ENCODE results near the gene FADD.
A peak's percentile ranks its signal among the peaks of the same experiment; 100 is the strongest.
"Not testable (repeated sequence)": the region's sequence is repeated elsewhere in the genome, so short reads cannot be mapped to it uniquely, and the experiment has no call there.

Gene FADD

DNA sequence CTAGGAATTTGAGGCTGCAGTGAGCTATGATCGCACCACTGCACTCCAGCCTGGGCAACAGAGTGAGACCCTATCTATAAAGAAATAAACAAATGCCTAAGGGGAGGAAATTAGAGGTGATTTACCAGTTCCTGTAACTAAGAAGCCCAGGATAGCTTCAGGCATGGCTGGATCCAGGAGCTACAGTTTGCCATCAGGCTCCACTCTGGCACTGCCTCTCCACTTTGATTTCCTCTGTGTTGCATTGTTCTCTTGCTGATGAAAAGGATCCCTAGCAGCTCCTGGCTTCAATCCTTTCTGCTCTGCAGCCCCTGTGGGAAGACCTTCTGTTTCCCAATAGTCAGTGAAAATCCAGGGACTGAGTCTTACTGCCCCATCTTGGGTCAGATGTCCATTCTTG is 20.1 kb upstream of the FADD start:
- DNase-seq = no peak

DNA sequence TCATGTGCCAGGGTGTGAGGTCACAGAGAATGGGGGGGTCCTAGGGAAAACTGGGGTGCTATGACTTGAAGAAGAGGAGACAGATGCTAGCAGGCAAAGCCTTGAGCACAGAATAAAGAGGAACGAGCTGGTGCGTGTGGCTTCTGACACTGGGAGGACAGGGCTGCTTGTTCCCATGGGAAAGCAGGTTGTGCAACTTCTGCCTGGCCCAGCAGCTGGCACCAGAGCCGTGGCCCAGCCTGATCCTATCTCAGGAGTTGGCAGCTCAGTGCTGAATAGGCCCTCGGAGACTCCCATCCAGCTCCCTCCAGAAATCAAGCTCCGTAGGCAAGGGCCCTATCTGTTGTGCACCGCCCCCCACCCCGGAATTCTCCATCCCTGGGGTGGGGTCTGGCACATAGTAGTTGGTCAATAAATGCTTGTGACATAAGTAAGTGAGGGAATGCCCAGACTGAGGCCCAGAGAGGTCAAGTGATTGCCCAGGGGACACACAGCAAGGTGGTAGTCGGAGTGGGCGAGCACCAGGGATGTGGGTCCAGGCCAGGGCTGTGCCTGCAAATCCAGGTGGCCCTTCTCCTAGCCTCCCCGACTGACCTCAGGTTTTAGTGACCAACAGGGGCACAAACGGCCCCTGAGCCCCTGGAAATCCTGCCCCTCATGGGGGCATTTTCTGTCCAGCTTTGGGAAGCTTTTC is 19.5 kb upstream of the FADD start:
- DNase-seq = no peak

DNA sequence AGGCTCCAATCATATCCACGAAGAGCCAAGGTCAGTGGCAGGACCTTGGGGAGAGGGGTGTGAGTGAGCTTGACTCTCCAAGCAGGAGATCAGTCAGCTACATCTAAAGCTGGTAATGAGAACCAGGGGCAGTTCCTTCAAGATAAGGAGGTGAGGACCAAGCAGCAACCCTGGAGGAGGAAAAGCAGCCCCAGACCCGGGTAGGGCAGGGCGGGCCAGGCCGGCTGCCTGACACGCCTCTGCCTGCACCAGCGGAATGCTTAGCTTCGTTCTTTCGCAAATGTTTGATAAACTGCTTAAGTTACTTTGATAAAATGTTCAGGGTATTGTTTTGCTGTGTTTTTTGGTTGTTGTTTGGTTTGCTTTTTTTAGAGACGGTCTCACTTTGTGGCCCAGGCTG is 18.7 kb upstream of the FADD start:
- DNase-seq = no peak

DNA sequence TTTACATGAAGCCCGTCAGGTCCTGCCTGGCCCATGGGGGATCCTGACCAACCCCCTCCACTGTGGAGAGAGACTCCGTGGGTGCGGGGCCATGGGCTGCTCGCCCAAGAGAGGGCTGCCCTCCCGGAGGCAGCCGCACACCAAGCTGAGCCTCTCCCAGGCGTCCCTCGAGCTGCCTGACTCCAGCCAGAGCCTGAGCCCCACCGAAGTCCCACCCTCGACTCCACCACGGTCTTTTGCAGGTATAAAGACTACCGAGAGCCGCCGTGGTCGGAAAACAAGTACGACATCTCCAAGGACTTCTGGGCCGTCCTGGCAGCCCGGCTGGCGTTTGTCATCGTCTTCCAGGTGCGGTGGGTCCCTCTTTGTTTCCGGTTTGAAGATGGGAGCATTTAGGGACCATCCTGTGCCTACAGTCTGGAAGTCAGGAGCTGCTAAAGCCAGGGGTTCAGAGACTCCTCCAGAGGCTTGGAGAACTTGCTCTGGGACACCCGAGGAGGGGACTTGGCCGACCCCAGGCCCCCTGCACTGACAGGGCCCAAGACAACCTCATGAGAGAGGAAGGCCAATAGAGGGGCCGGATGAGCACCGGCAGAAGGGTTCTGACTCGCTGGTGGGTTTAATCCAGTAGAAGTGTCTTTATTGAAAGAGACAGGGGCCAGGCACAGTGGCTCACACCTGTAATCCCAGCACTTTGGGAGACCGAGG is 17.6 kb upstream of the FADD start:
- DNase-seq = no peak

DNA sequence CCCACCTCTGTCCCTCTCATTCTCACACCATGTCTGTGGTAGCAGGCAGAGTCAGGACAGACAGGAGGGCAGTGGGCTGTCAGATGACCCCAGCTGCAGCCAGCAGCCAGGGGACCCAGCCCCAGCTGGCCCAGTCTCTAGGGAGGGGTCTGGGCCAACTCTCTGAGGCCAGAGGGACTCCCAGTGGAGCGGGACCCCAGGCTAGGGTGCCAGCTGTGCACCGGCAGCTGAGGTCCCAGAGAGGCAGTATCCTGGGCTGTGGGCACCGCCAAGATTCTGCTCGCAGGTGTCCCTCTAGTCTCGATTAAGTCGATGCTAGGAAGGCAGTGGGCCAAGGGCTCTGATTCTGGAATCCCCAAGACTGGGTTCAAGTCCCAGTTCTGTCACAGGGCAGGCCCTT is 16.7 kb upstream of the FADD start:
- DNase-seq = no peak

DNA sequence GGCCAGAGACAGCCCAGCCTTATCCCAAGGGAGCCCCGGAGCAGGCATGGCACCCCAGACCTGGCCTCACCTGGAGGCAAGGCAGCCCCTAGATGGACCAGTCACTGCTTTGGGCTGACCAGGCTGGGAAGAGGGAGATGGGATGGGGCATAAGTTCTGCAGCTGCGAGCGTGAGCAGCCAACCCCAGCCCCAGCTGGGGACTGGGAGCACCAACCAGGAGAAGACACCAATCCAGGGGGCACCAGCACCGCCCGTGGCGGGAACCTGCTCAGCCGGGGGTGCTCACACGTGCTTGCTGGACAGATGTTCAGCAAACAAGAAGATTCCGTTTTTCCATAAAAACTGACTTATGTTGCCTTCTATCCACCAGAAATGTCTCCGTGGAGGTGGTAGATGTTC is 16.2 kb upstream of the FADD start:
- DNase-seq = no peak

GRCh38 chr11:70187771-70188170 is 15.3 kb upstream of the FADD start:
- DNase-seq = no peak

DNA sequence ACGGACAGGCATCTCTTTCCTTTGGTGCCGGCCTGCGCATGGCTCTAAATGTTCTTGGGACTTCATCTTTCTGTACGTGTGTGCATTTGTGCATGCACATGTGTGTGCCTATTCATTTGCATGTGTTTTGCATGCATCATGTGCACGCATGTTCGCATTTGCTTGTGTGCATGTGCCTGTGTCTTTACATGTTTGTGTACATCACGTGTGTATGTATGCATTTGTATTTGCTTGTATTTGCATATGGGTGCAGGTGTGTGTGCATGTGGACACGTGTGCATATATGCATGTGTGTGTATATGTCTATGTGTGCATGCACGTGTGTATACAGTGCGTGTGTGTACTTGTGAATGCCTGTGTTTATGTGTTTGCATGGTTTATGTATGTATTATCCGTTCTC is 13.5 kb upstream of the FADD start:
- DNase-seq = no peak

- peak in 1 of 2 experiments; percentile 41 for DNase-seq
Observed at GRCh38 chr11:70191495-70192140, 11.5 kb upstream of the FADD start.

DNA sequence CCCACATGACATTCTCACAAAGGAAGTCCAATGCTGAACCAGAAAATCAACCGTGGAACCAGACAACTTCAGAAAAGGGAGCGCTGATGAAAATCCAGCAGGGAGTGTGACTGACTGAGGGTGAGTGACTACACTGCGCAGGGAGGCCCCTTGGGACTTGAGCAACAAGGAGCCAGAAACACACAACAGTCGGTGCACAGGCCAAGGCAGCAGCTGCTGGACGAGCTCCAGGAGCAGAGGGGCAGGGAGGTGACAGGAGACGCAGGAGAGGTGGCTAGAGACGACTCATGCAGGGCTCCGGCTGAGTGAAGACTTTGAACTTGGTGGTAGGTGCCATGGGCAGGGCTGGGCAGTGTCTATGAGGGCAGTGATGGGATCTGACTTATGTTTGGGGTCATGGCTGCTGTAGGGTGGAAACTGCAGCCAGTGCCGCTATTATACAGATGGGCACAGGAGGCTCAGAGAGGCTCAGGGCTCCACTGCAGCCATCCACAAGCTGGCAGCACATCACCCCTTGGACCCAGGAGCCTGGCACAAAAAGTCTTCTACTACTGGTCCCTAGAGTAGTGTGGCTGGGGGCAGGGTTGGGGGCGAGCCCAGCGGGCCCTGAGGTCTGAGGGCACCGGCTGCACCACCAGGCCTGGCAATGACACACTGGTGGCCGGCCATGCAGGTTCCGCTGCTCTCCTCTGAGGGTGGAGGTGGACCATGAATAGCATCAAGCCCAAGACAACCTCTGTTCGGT is 10.3 kb upstream of the FADD start:
- no peak for DNase-seq

DNA sequence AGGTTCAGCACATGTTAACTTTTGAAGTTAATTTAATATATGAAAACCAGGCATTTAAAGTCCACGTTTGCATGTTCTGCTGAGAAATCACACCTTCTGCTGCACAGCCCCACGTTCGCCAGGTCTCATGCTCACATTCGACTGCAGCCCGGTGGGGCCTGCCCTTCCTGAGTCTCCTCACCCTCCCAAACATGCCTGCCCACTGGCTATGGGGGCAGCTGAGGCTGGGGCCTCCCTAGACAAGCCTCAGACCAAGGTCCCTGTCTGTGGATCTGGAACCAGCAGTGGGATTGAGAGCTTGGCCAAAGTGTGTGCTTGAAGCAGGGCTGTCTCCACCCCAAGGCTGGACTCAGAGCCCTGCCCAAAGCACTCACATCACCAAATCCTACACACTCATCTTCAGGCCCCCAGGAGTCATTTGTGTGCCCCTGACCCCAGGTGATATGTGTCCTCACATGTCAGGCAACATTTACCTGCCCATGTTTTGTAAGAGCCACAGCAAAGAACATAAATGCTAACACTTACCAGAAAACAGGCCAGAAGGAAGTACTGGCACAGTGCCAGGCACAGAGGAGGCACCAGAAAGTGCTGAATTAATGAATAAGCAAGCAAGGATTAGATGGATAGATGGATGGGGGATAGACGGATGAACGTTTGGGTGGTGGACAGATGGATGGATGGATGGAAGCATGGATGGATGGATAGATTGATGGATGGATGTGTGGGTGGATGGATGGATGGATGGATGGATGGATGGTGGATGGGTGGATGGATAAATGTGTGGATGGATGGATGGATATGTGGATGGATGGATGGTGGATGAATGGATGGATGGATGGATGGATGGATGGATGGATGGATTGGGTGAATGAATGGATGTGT is 9.4 kb upstream of the FADD start:
- DNase-seq = peak in 1 of 2 experiments; percentile 12

DNA sequence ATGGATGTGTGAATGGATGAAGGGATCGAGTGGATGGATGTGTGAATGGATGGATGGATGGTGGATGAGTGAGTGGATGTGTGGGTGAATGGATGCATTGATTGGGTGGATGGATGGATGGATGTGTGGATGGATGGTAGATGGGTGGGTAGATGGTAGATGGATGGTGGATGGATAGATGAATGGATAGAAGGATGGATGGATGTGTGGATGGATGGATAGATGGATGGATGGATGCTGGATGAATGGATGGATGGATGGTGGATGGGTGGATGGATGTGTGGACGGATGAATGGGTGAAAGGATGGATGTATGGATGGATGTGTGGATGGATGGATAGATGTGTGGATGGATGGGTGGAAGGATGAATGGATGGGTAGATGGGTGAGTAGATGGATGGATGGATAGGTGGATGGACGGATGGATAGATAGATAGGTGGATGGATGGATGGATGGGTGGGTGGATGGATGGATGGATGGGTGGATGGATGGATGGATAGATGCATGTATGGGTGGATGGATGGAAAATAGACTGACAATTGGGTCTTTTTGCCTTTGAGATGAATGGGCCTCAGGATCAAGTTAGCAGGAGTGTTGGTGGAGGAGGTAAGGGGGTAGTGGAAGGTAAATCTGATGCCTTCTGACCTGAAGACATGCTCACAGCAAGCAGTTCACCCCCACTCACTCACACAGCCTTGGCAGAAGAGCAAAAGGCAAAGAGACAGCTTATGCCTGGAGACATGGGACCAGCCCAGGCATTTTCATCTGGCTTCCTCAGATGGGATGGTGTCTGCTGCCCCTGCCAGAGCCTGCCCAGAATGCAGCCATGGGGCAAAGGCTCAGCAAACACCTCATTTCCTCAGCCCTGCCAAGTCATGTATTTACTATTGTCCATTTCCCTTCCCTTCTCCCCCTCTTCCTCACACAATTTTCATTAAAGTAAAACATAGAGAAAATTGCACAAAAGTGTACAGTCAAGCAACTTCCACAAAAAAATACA is 8.0 kb upstream of the FADD start:
- DNase-seq = no peak

DNA sequence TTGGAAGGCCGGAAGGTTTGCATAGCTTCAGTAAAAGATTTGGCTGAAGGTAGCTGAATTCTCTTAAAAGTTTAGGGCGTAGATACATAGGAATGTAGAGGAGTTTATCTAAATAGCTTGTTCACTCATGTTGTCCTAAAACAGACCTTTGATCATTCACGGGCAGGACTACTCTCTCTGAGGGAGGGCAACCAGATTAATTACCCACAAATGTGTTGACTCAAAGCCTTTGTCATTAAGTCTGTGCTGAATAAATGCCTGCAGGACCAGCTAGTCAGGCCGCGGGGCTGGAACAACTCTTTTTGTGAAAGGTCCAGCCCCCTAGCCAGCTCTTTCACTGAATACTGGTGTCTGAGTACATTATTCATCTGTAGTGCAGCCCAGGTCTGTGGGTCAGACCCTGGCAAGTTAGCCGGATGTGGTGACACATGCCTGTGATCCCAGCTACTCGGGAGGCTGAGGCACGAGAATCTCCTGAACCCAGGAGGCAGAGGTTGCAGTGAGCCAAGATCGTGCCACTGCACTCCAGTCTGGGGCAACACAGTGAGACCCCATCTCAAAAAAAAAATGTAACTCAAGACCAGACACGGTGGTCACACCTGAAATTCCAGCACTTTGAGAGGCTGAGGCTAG is 2.8 kb upstream of the FADD start:
- DNase-seq = no peak

- DNase-seq = not testable (repeated sequence)
Observed at GRCh38 chr11:70201047-70201446, 2.0 kb upstream of the FADD start.

DNA sequence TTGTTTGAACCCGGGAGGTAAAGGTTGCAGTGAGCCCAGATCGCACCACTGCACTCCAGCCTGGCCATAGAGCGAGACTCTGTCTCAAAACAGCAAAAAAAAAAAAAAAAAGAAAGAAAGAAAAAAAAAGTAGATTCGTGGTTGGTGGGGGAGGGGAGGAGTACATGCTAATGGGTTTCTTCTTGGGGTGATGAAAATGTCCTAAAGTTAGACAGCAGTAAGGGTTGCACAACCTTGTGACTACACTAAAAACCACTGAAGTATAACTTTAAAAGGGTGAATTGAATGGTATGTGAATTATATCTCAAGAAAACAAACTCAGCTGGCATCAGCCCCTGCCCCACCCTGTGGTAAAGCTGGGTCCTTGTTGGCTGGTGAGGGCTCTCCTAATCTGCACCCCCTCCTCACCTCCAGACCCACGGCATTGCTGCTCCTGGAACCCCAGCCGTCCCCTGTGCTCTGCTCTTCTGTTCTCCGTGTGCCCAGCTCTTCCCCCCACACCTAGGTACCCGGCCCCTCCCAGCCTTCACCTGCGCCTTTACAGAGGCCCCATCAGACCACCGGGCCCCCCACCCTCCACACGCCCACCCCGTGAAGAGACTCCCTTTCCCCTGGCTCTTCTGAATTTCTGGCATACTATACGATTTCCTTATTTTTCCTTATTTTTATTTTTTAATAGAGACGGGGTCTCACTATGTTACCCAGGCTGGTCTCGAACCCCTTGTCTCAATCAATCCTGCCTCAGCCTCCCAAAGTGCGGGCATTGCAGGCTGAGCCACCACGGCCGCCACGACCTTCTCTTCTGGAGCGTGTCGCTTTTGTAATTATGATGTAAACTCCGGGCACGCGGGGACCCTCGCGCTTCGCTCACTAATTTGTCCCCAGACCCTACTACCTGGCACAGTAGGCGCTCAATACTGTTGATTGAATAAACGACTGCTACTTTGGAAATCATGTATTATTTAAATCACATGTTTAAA is 924 bp upstream of the FADD start:
- DNase-seq = no peak

DNA sequence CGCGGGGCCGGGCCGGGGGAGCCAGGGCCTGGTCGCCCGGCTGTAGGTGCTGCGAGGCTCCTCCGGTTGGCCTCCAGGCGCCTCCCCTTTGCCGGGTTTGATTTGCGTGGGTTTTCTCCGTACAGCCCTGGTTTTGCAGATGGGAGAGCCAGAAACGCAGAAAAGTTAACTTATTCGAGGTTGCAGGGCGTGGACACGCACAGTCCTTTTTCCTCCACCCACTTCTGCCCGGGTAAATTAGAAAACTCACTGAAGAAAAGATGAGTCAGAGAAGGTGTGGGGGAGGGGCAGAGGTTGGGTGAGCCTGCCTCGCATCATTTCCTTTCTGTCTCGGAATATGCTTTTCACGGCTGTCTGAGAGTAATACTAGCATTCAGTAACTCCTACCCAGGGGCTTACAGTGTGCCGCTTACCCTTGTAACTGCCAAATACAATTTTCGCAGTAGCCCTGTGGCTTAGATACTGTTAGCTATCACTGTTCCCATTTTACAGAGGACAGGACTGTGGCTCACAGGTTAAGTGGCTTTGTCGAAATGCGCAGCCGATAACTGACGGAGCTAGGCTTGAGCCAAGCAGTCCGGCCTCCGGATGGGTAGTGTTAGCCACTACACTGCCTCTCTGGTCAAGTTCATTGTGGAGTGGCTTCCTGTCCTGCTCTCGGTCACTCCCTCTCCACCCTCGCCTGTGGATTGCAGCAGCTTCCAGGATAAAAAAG is 812 bp downstream of the FADD start:
- peak in 1 of 2 experiments; percentile 44 for DNase-seq

- DNase-seq = no peak
Observed at GRCh38 chr11:70204466-70204799, 1.3 kb downstream of the FADD start.

- no peak for DNase-seq
Observed at GRCh38 chr11:70205049-70205725, 2.1 kb downstream of the FADD start.
